ENCODE results near the gene CENPT. TPM values are rescaled to one million over a fixed set of nuclear protein-coding genes. Genes with fewer than 3 reads are reported as not detected.
"Not testable (repeated sequence)": the region's sequence is repeated elsewhere in the genome, so short reads cannot be mapped to it uniquely, and the experiment has no call there.

The CENPT gene
- total RNA-seq, 2 experiments from 2014 or later: 50.2 to 53.5 TPM

GRCh38 chr16:67872631-67873434 is 25.3 kb upstream of the CENPT start, which contains the start of gene EDC4:
TSS of gene EDC4 (plus strand) at chr16:67873052. CDS start at chr16:67873262, 210 bp downstream.
- peak; percentile 90 for DNase-seq
- ChIA-PET CTCF (interaction anchor here (0.9 to 2.9 kb wide), 4 partner anchors 11 to 200 kb away, joined by 3 to 18 read pairs (median 6); partner anchors contain the start of gene NRN1L), POLR2A (interaction anchor here (0.7 to 2.5 kb wide), 12 partner anchors 10 to 311 kb away, joined by 3 to 12 read pairs (median 5); partner anchors contain the start of genes CTCF, NUTF2, PSKH1 and PSMB10)
- H3K27ac Mint-ChIP-seq: peak within 1 kb of the TSS; percentile 88
- no peaks in the 10 kb centered on the region for H3K9me3 Mint-ChIP-seq
- peaks cover 39% of the 10 kb centered on the region for H3K36me3 Mint-ChIP-seq (ENCODE audit: low read depth)
- H3K27me3 Mint-ChIP-seq: no peaks in the 10 kb centered on the region
- peaks cover 35% of the 10 kb centered on the region for H3K4me1 Mint-ChIP-seq
- H3K4me3 Mint-ChIP-seq: peak within 1 kb of the TSS; percentile 91

DNA sequence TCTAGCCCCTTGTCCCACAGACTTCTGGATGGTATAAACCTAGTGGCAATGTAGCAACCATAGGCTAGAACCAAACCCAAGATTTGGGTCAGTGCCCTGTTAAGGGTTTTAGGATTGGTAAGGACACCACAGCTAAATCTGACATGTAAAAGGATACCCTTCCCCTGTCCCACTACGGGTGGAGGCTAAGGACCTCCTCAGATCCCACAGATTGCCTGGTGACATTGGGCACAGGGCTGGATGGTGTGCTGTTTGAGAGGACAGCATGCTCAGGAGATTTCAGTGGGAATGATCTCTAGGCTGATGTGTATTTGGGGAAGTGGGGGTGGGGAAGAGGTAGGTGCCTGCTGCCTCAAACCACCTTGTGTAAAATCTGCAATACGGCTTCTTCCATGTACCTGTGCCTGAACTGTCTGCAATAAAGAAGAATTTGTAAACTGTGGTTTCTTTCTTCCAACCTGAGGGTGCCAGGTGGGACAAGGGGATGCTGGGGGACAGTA is 24.7 kb upstream of the CENPT start:
- no peak for DNase-seq
- POLR2A ChIA-PET: interaction anchor here (0.9 to 1.7 kb wide), 5 partner anchors 10 to 64 kb away, joined by 3 to 6 read pairs (median 4); partner anchors contain the start of genes PSKH1 and PSMB10
- H3K9me3 Mint-ChIP-seq: no peaks in the 10 kb centered on the region
- peak overlapping the region; percentile 91 for H3K4me3 Mint-ChIP-seq
- peaks cover 35% of the 10 kb centered on the region for H3K4me1 Mint-ChIP-seq
- no peaks in the 10 kb centered on the region for H3K27me3 Mint-ChIP-seq
- CTCF ChIA-PET: no interaction called here
- H3K36me3 Mint-ChIP-seq (ENCODE audit: low read depth): peaks cover 32% of the 10 kb centered on the region
- H3K27ac Mint-ChIP-seq: peak overlapping the region; percentile 88

DNA sequence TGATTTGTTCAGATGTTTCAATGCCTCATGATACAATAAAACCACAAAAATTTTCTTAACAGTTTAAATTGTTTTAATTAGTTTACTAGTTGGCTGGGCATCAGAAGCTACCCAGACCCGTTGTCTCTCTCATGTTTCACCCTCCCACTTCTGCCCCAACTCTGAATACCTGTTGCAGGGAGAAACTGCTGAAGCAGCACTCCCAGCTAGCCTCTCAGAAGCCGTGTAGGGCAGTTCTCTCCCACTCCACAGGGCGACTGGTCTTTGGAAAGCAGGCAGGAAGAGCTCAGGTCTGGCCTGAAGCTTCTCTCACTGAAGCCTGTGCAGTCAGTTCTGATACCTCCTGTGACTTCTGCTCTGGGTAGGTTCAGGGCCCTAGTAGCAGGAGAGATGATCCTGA is 23.8 kb upstream of the CENPT start:
- Mint-ChIP-seq H3K4me1 (peaks cover 34% of the 10 kb centered on the region), H3K27me3 (no peaks in the 10 kb centered on the region), H3K36me3 (ENCODE audit: low read depth) (peaks cover 26% of the 10 kb centered on the region), H3K9me3 (no peaks in the 10 kb centered on the region), H3K4me3 (no peak overlapping the region), H3K27ac (no peak overlapping the region)
- ChIA-PET CTCF (no interaction called here), POLR2A (interaction anchor here (0.9 to 1.7 kb wide), 6 partner anchors 9 to 65 kb away, joined by 3 to 6 read pairs (median 4); partner anchors contain the start of genes PSKH1 and PSMB10)
- DNase-seq: no peak

DNA sequence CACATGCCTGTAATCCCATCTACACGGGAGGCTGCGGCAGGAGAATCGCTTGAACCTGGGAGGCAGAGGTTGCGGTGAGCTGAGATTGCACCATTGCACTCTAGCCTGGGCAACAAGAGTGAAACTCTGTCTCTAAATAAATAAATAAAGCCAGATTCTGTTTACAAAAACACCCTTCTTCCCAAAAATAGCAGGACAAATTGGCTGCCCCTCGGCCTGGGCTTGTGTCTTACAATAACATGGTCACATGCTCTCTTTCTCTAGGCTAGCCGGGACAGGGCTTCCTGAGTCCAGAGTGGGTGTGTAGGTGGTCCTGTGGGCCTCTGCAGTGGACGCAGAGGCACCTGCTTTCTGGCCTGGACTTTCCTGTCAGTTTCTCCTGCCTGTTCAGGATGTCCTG is 22.2 kb upstream of the CENPT start:
- no peak for DNase-seq
- Mint-ChIP-seq H3K9me3 (no peaks in the 10 kb centered on the region), H3K4me3 (no peak overlapping the region), H3K27me3 (no peaks in the 10 kb centered on the region), H3K36me3 (ENCODE audit: low read depth) (peaks cover 26% of the 10 kb centered on the region), H3K4me1 (peaks cover 18% of the 10 kb centered on the region), H3K27ac (no peak overlapping the region)
- POLR2A ChIA-PET: no interaction called here
- CTCF ChIA-PET: interaction anchor here (2.1 kb wide), 1 partner anchor 53 kb away, joined by 7 read pairs; no protein-coding TSS in a partner anchor

- Mint-ChIP-seq H3K27ac (no peak overlapping the region), H3K4me1 (peaks cover 7% of the 10 kb centered on the region), H3K4me3 (no peak overlapping the region), H3K27me3 (no peaks in the 10 kb centered on the region), H3K9me3 (no peaks in the 10 kb centered on the region), H3K36me3 (ENCODE audit: low read depth) (peaks cover 24% of the 10 kb centered on the region)
- CTCF ChIA-PET: interaction anchor here (2.1 kb wide), 1 partner anchor 52 kb away, joined by 7 read pairs; no protein-coding TSS in a partner anchor
- POLR2A ChIA-PET: no interaction called here
- no peak for DNase-seq
Measured at GRCh38 chr16:67868290-67868689, 20.8 kb upstream of the CENPT start.

GRCh38 chr16:67865318-67865717 is 17.8 kb upstream of the CENPT start:
- Mint-ChIP-seq H3K9me3 (no peaks in the 10 kb centered on the region), H3K4me3 (no peak overlapping the region), H3K4me1 (peaks cover 15% of the 10 kb centered on the region), H3K36me3 (ENCODE audit: low read depth) (peaks cover 20% of the 10 kb centered on the region), H3K27ac (no peak overlapping the region), H3K27me3 (no peaks in the 10 kb centered on the region)
- POLR2A ChIA-PET: interaction anchor here (0.8 to 1.0 kb wide), 2 partner anchors 49 to 70 kb away, joined by 3 read pairs; no protein-coding TSS in a partner anchor
- CTCF ChIA-PET: interaction anchor here (1.0 to 3.4 kb wide), 8 partner anchors 18 to 193 kb away, joined by 3 to 29 read pairs (median 4); partner anchors contain the start of genes RANBP10 and TSNAXIP1
- DNase-seq: peak; percentile 29

- Mint-ChIP-seq H3K36me3 (ENCODE audit: low read depth) (peaks cover 17% of the 10 kb centered on the region), H3K27ac (peak overlapping the region; percentile 35), H3K27me3 (no peaks in the 10 kb centered on the region), H3K9me3 (no peaks in the 10 kb centered on the region), H3K4me1 (peaks cover 15% of the 10 kb centered on the region), H3K4me3 (no peak overlapping the region)
- POLR2A ChIA-PET: interaction anchor here (1.0 kb wide), 1 partner anchor 71 kb away, joined by 3 read pairs; no protein-coding TSS in a partner anchor
- CTCF ChIA-PET: interaction anchor here (1.2 to 3.4 kb wide), 2 partner anchors 49 to 50 kb away, joined by 3 to 29 read pairs; no protein-coding TSS in a partner anchor
- no peak for DNase-seq
Measured at GRCh38 chr16:67864594-67864993, 17.1 kb upstream of the CENPT start.

DNA sequence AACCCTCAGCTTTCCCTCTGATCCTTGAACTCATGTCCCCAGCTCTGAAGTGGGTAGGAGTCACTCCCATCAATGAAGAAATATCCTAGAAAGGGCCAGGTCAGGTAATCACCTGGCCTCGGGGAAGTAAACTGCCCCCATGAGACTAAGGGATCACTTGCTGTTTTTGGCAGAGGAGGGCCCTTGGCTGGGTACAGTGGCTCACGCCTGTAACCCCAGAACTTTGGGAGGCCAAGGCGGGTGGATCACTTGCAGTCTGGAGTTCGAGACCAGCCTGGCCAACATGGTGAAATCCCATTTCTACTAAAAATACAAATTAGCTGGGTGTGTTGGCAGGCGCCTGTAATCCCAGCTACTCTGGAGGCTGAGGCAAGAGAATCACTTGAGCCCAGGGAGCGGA is 16.6 kb upstream of the CENPT start:
- CTCF ChIA-PET: interaction anchor here (0.7 kb wide), 1 partner anchor 618 kb away, joined by 3 read pairs; no protein-coding TSS in a partner anchor
- Mint-ChIP-seq H3K4me1 (peaks cover 15% of the 10 kb centered on the region), H3K36me3 (ENCODE audit: low read depth) (peaks cover 17% of the 10 kb centered on the region)
- POLR2A ChIA-PET, H3K9me3 Mint-ChIP-seq, H3K27ac Mint-ChIP-seq, H3K27me3 Mint-ChIP-seq, H3K4me3 Mint-ChIP-seq, DNase-seq: not testable (repeated sequence)

GRCh38 chr16:67862623-67863583 is 15.4 kb upstream of the CENPT start:
- CTCF ChIA-PET: interaction anchor here (0.8 to 3.6 kb wide), 4 partner anchors 21 to 47 kb away, joined by 3 to 19 read pairs (median 3); no protein-coding TSS in a partner anchor
- POLR2A ChIA-PET: interaction anchor here (1.1 to 1.3 kb wide), 3 partner anchors 9 to 143 kb away, joined by 3 to 5 read pairs (median 4); partner anchors contain the start of gene GFOD2
- H3K4me1 Mint-ChIP-seq: peaks cover 24% of the 10 kb centered on the region

DNA sequence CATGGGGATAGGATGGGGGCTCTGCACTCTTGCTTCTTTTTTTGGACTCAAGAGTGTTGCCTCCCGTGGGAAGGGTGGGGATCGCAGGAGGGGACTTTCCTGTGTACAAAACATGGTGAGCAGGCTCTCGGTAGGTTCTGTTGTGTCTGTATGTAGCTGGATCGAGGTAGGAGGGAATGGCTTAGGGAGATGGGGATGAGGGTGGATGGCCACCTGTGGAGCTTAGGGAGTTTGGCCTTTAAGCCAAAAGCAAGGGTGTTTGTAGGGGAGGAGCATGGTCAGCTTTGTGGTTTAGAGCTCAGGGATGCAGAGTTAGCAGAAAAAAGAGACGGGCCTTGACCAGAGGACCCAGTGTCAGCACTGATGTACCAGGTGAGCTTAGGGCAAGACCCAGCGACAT is 14.4 kb upstream of the CENPT start:
- H3K4me1 Mint-ChIP-seq: peaks cover 34% of the 10 kb centered on the region
- CTCF ChIA-PET: interaction anchor here (0.6 to 3.6 kb wide), 3 partner anchors 22 to 254 kb away, joined by 3 to 19 read pairs (median 3); no protein-coding TSS in a partner anchor
- H3K4me3 Mint-ChIP-seq: no peak overlapping the region
- H3K27ac Mint-ChIP-seq: no peak overlapping the region
- POLR2A ChIA-PET: interaction anchor here (0.6 to 1.9 kb wide), 6 partner anchors 10 to 142 kb away, joined by 3 to 5 read pairs (median 4); partner anchors contain the start of genes EDC4 and GFOD2
- no peaks in the 10 kb centered on the region for H3K9me3 Mint-ChIP-seq
- DNase-seq: no peak
- peaks cover 18% of the 10 kb centered on the region for H3K36me3 Mint-ChIP-seq (ENCODE audit: low read depth)
- H3K27me3 Mint-ChIP-seq: no peaks in the 10 kb centered on the region

More at GRCh38 chr16:67862623-67863583, 15.4 kb upstream of the CENPT start:
- H3K27ac Mint-ChIP-seq: no peak overlapping the region
- no peaks in the 10 kb centered on the region for H3K27me3 Mint-ChIP-seq
- peaks cover 20% of the 10 kb centered on the region for H3K36me3 Mint-ChIP-seq (ENCODE audit: low read depth)
- no peak for DNase-seq
- no peak overlapping the region for H3K4me3 Mint-ChIP-seq
- H3K9me3 Mint-ChIP-seq: no peaks in the 10 kb centered on the region

DNA sequence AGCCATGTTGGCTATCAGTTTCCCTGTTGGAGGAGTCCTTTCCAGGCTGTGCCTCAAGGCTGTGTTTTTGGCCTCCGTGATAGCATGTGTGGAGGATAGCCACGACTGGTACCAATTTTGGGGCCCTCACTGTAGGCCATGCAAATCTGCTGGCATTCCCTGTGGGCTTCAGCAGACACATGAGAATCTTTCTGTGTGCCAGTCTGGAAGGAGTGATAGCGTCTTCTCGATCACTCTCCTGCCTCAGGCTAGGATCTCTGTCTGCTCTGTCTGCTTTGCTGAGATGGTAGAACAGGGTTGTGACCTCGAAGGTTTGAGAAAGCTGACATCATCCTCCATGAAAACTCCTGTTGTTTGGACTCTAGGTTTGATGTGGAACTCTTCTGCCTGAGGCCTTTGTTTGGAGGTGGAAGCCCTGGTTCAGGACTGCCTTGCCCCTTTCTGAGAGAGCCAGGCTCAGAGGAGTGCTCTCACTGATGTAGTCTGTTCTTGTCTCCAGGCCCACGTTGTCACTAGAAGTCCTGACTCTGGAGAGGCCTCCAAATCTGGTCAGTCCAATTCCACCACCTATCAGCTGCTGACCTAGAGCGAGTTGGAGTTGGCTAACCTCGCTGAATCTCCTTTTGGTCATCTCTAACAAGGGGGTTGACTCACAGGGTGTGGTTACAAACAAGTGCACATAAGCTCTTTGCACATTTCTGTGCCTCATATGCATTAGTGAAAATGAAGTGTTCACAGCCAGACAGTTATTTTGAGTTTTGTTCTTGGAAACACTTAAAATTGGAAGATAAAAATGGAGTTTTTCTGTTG is 13.3 kb upstream of the CENPT start:
- peaks cover 17% of the 10 kb centered on the region for H3K36me3 Mint-ChIP-seq (ENCODE audit: low read depth)
- H3K4me1 Mint-ChIP-seq: peaks cover 37% of the 10 kb centered on the region
- no peak overlapping the region for H3K4me3 Mint-ChIP-seq
- ChIA-PET CTCF (interaction anchor here (1.0 to 3.6 kb wide), 3 partner anchors 20 to 45 kb away, joined by 3 to 19 read pairs (median 3); partner anchors contain the start of gene NRN1L), POLR2A (interaction anchor here (1.9 kb wide), 1 partner anchor 13 kb away, joined by 5 read pairs; the partner anchor contains the start of gene EDC4)
- peak overlapping the region; percentile 44 for H3K27ac Mint-ChIP-seq
- H3K9me3 Mint-ChIP-seq: no peaks in the 10 kb centered on the region
- no peak for DNase-seq
- no peaks in the 10 kb centered on the region for H3K27me3 Mint-ChIP-seq
